ENCODE data around the gene MINAR1.

DNA sequence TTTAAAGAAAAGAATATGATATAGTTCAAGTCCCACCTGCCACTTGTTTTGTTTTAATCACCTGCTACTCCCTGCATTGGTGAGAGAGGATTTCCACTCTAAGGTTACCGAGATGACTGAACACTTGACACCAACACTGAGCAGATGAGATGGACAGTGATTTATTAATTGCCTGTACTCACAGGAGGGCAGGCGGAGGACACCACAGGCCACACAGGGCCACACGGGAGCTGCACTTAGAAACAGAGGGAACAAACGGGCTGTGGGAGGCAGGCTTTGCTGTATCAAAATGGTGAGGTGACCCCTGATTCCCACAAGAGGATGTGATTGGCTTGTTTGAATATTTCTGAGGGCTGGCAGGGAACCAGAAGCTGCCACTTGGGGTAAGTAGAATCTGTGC, 10.8 kb downstream of the MINAR1 start:
- TF ChIP-seq EZH2phosphoT487 (IDR thresholded peaks at IDR 0.05; ENCODE audit: borderline replicate concordance, low read length) = no peak
- no peak for TF ChIP-seq CTCF (conservative IDR thresholded peaks at IDR 0.05; ENCODE audit: low read depth, low read length)

Measured in PC-3 (cell line).